Calu3 (cell line): ENCODE results near the gene PSMB5. TPM values are rescaled to one million over a fixed set of nuclear protein-coding genes. Genes with fewer than 3 reads are reported as not detected.

Experiments used
- BruUV-seq: library from RNA; stranded (reverse); fragments of 400-500 nt; replicated peaks from 2 replicates; lab custom pipeline; 2021; lab: Mats Ljungman, UMichigan
- CTCF ChIA-PET: fragments of 300-600 bp; sonication (Branson Sonifier 250); formaldehyde crosslinking; loops from one replicate; lab custom pipeline; 2022; ENCODE audit warnings: antibody characterized with exemption; lab: Charles Lee
- DNase-seq: peaks from one replicate; pipeline ENCODE4 v3.0.0; 2022
- H3K27ac Mint-ChIP-seq: one replicate; pipeline ENCODE4 v1.8.0; 2022; ENCODE audit warnings: mixed read lengths; ENCODE audit not compliant: unreplicated experiment
- H3K27me3 Mint-ChIP-seq: one replicate; pipeline ENCODE4 v1.8.0; 2022; ENCODE audit warnings: mixed read lengths; ENCODE audit not compliant: unreplicated experiment
- H3K36me3 Mint-ChIP-seq: one replicate; pipeline ENCODE4 v1.8.0; 2022; ENCODE audit warnings: mild to moderate bottlenecking, moderate library complexity, mixed read lengths; ENCODE audit not compliant: insufficient read depth, unreplicated experiment
- H3K4me1 Mint-ChIP-seq: one replicate; pipeline ENCODE4 v1.8.0; 2022; ENCODE audit warnings: mild to moderate bottlenecking, low read depth, mixed read lengths; ENCODE audit not compliant: unreplicated experiment
- H3K4me3 Mint-ChIP-seq: one replicate; pipeline ENCODE4 v1.8.0; 2022; ENCODE audit warnings: mild to moderate bottlenecking, low read depth, moderate library complexity, mixed read lengths; ENCODE audit not compliant: unreplicated experiment
- H3K9me3 Mint-ChIP-seq: one replicate; pipeline ENCODE4 v1.8.0; 2022; ENCODE audit warnings: low read depth, mixed read lengths; ENCODE audit not compliant: unreplicated experiment
- CTCF ChIP-seq: fragments of 200-600 bp; IDR thresholded peaks from one replicate; pipeline ENCODE4 v1.8.0; 2022; ENCODE audit warnings: antibody characterized with exemption; ENCODE audit not compliant: unreplicated experiment
- intact Hi-C: fragments of 100-400 bp; cut with micrococcal nuclease; formaldehyde crosslinking; loops from one replicate; pipeline ENCODE4 v1.10.0; 2022; ENCODE audit not compliant: unreplicated experiment
- total RNA-seq: library from RNA; stranded (reverse); gene quantifications from 2 replicates; pipeline ENCODE4 v1.2.3, GENCODE V29; 2022

PSMB5 gene
- total RNA-seq, 1 experiment from 2014 or later: 121 TPM

- DNase-seq: no peak
- H3K27ac Mint-ChIP-seq: no peak overlapping the region
- intact Hi-C loops: loop anchor here (2.0 kb wide), 1 partner anchor 109 kb away; no protein-coding TSS in a partner anchor
- TF ChIP-seq CTCF: no peak
- BruUV-seq: no TSS peak
- H3K4me1 Mint-ChIP-seq: peaks cover 23% of the 10 kb centered on the region
- no peak overlapping the region for H3K4me3 Mint-ChIP-seq
- H3K36me3 Mint-ChIP-seq: peaks cover 63% of the 10 kb centered on the region
- no peaks in the 10 kb centered on the region for H3K27me3 Mint-ChIP-seq
- no peaks in the 10 kb centered on the region for H3K9me3 Mint-ChIP-seq
- CTCF ChIA-PET: interaction anchor here (2.5 to 3.2 kb wide), 2 partner anchors 9 to 17 kb away, joined by 11 read pairs; partner anchors contain the start of genes ACIN1 and C14orf119
These were observed 43.3 kb upstream of the PSMB5 start for GRCh38 chr14:23077962-23078361.

- Mint-ChIP-seq H3K27ac (no peak overlapping the region), H3K9me3 (no peaks in the 10 kb centered on the region), H3K36me3 (peaks cover 69% of the 10 kb centered on the region), H3K27me3 (no peaks in the 10 kb centered on the region), H3K4me1 (peaks cover 29% of the 10 kb centered on the region), H3K4me3 (no peak overlapping the region)
- TF ChIP-seq CTCF: peak; percentile 36
- no peak for DNase-seq
- intact Hi-C loops: loop anchor here (2.0 kb wide), 1 partner anchor 110 kb away; no protein-coding TSS in a partner anchor
- no TSS peak for BruUV-seq
- CTCF ChIA-PET: interaction anchor here (1.4 to 3.2 kb wide), 4 partner anchors 8 to 44 kb away, joined by 4 to 11 read pairs (median 8); partner anchors contain the start of genes ACIN1 and C14orf119
These were observed 42.2 kb upstream of the PSMB5 start for GRCh38 chr14:23076785-23077408.

GRCh38 chr14:23074906-23075305 is 40.2 kb upstream of the PSMB5 start:
- no peaks in the 10 kb centered on the region for H3K9me3 Mint-ChIP-seq
- intact Hi-C loops: no loop called here

GRCh38 chr14:23071921-23072539 is 37.3 kb upstream of the PSMB5 start:
- no peak for TF ChIP-seq CTCF
- no peaks in the 10 kb centered on the region for H3K27me3 Mint-ChIP-seq
- no peak for DNase-seq
- peaks cover 31% of the 10 kb centered on the region for H3K4me1 Mint-ChIP-seq
- BruUV-seq: no TSS peak
- intact Hi-C loops: no loop called here
- peak overlapping the region; percentile 75 for H3K27ac Mint-ChIP-seq
- H3K36me3 Mint-ChIP-seq: peaks cover 69% of the 10 kb centered on the region
- H3K9me3 Mint-ChIP-seq: no peaks in the 10 kb centered on the region
- peak overlapping the region; percentile 81 for H3K4me3 Mint-ChIP-seq
- CTCF ChIA-PET: interaction anchor here (0.6 to 2.5 kb wide), 5 partner anchors 10 to 249 kb away, joined by 3 to 16 read pairs (median 7); partner anchors contain the start of genes ACIN1, C14orf119 and PABPN1

More at GRCh38 chr14:23074906-23075305, 40.2 kb upstream of the PSMB5 start:
- H3K27ac Mint-ChIP-seq: no peak overlapping the region
- H3K4me3 Mint-ChIP-seq: no peak overlapping the region
- TF ChIP-seq CTCF: no peak
- CTCF ChIA-PET: no interaction called here
- no peak for DNase-seq
- no peaks in the 10 kb centered on the region for H3K27me3 Mint-ChIP-seq
- BruUV-seq: no TSS peak
- peaks cover 36% of the 10 kb centered on the region for H3K4me1 Mint-ChIP-seq
- peaks cover 70% of the 10 kb centered on the region for H3K36me3 Mint-ChIP-seq
